ENCODE results near the gene TPD52L1. TPM values are rescaled to one million over a fixed set of nuclear protein-coding genes. Genes with fewer than 3 reads are reported as not detected.

TPD52L1 gene
- total RNA-seq, 1 donor from 2014 or later: not detected

- intact Hi-C loops (cut with micrococcal nuclease): no loop called here
Measured at GRCh38 chr6:125173341-125174095, 19.9 kb downstream of the TPD52L1 start.

GRCh38 chr6:125174626-125175025 lies 21.1 kb downstream of the TPD52L1 start:
- intact Hi-C loops (cut with micrococcal nuclease): no loop called here

GRCh38 chr6:125175466-125176048 lies 22.0 kb downstream of the TPD52L1 start:
- intact Hi-C loops (cut with micrococcal nuclease): no loop called here

GRCh38 chr6:125182237-125183008 lies 28.9 kb downstream of the TPD52L1 start:
- intact Hi-C loops (cut with micrococcal nuclease): no loop called here

- intact Hi-C loops (cut with micrococcal nuclease): no loop called here
Measured at GRCh38 chr6:125183391-125183790, 29.8 kb downstream of the TPD52L1 start.

GRCh38 chr6:125188037-125188436 lies 34.5 kb downstream of the TPD52L1 start:
- intact Hi-C loops (cut with micrococcal nuclease): no loop called here

- intact Hi-C loops (cut with micrococcal nuclease): no loop called here
Measured at GRCh38 chr6:125188594-125189203, 35.1 kb downstream of the TPD52L1 start.

GRCh38 chr6:125189494-125189893 lies 35.9 kb downstream of the TPD52L1 start:
- intact Hi-C loops (cut with micrococcal nuclease): no loop called here

GRCh38 chr6:125190667-125191066 lies 37.1 kb downstream of the TPD52L1 start:
- intact Hi-C loops (cut with micrococcal nuclease): loop anchor here (5.0 kb wide), 1 partner anchor 782 kb away; no protein-coding TSS in a partner anchor

- intact Hi-C loops (cut with micrococcal nuclease): loop anchor here (1.0 to 5.0 kb wide), 5 partner anchors 38 to 780 kb away; partner anchors contain the start of gene HDDC2
Measured at GRCh38 chr6:125191916-125192609, 38.5 kb downstream of the TPD52L1 start.

GRCh38 chr6:125192610-125192930 lies 39.0 kb downstream of the TPD52L1 start:
- intact Hi-C loops (cut with micrococcal nuclease): loop anchor here (1.0 to 5.0 kb wide), 5 partner anchors 38 to 780 kb away; partner anchors contain the start of gene HDDC2

- intact Hi-C loops (cut with micrococcal nuclease): loop anchor here (2.0 to 5.0 kb wide), 2 partner anchors 554 to 779 kb away; no protein-coding TSS in a partner anchor
Measured at GRCh38 chr6:125193208-125193607, 39.6 kb downstream of the TPD52L1 start.

- intact Hi-C loops (cut with micrococcal nuclease): loop anchor here (5.0 kb wide), 1 partner anchor 777 kb away; no protein-coding TSS in a partner anchor
Measured at GRCh38 chr6:125194941-125195340, 41.4 kb downstream of the TPD52L1 start.

GRCh38 chr6:125195526-125195925 lies 42.0 kb downstream of the TPD52L1 start:
- intact Hi-C loops (cut with micrococcal nuclease): no loop called here

GRCh38 chr6:125196613-125197012 lies 43.0 kb downstream of the TPD52L1 start:
- intact Hi-C loops (cut with micrococcal nuclease): no loop called here

- intact Hi-C loops (cut with micrococcal nuclease): no loop called here
Measured at GRCh38 chr6:125197795-125198269, 44.3 kb downstream of the TPD52L1 start.

- intact Hi-C loops (cut with micrococcal nuclease): no loop called here
Measured at GRCh38 chr6:125198398-125198937, 44.9 kb downstream of the TPD52L1 start.

GRCh38 chr6:125200941-125201340 lies 47.4 kb downstream of the TPD52L1 start:
- intact Hi-C loops (cut with micrococcal nuclease): no loop called here

- intact Hi-C loops (cut with micrococcal nuclease): no loop called here
Measured at GRCh38 chr6:125201961-125202729, 48.6 kb downstream of the TPD52L1 start.

- intact Hi-C loops (cut with micrococcal nuclease): no loop called here
Measured at GRCh38 chr6:125203395-125203794, 49.8 kb downstream of the TPD52L1 start.

Data from T-helper 1 cell treated with Interleukin-12 subunit alpha and Interleukin-12 subunit beta and Interleukin-4 antibody, amounts not matched to agents 30 ng/mL and 1 ng/mL, for 36 hours (primary cell).